Panc1 (cell line): ENCODE data around the gene CALHM6.

Source experiments
- CTCF ChIP-seq: fragments of 450-650 bp; IDR thresholded peaks from 2 replicates; pipeline ENCODE4 v1.5.1; 2017; ENCODE audit warnings: mild to moderate bottlenecking
- SIN3A ChIP-seq: IDR thresholded peaks from 2 replicates; pipeline ENCODE4 v1.6.1; 2012; ENCODE audit warnings: low read depth, mild to moderate bottlenecking, low read length, moderate library complexity, borderline replicate concordance; ENCODE audit not compliant: insufficient read depth

- TF ChIP-seq CTCF (no peak), SIN3A (no peak)
Measured at GRCh38 chr6:116447052-116447451, 14.1 kb upstream of the CALHM6 start.
